MM.1S (cell line): Measurements from ENCODE around the gene DHRS3.
A peak's percentile ranks its signal among the peaks of the same experiment; 100 is the strongest.

ENCODE experiments used
- EZH2 ChIP-seq: fragments of 300-600 bp; sonication (generic); optimal IDR thresholded peaks from 2 replicates; pipeline ENCODE3; 2017; ENCODE audit warnings: low read depth, mild to moderate bottlenecking, antibody characterized with exemption, low read length, mixed read lengths
- EZH2phosphoT487 ChIP-seq: fragments of 300-600 bp; sonication (generic); IDR thresholded peaks from 2 replicates; pipeline ENCODE4 v1.6.1; 2018; ENCODE audit warnings: antibody characterized with exemption, low read length
- TF ChIP-seq, protein P1 (sequence below): fragments of 300-600 bp; sonication (generic); IDR thresholded peaks from 2 replicates; pipeline ENCODE4 v1.5.1; 2016; ENCODE audit warnings: antibody characterized with exemption, low read length, mixed read lengths

DNA sequence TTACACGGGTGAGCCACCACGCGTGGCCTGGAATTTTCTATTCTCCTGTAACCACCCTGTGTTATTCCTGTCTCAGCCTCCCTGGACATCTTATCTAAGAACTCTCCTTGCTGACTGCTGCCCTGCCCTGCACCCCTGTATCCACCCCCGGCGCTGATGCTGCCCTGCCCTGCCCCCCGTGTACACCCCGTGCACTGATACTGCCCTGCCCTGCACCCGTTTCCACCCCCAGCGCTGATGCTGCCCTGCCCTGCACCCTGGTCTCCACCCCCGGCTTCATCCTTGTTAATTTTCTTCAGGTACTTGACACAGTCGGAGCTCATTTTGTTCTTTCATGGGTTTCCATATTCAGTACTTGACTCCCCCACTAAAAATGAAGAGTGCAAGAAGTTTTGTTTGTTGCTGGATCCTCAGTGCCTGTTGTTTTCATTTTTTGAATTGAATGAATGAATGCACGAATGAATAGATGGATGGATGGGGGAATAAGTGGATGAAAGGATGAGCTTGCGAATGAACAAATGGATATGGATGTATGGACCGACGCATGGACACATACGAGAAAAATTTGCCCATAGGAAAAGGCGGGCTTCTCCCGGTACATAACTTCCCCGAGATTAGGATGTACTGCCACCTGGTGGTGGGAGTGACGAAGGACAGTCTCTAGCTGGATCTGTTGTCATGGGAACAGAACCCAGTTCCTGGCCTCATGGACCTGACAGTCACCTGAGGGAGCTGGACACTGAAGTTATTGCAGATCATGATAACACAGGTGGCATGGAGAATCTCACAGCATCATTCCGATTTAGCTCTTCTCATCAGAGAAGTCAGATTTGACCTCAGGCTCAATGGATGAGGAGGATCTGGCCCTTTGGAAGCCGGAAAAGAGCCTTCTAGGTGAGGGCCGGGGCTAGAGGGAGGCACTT, 40.8 kb upstream of the DHRS3 start:
- TF ChIP-seq, protein P1, sequence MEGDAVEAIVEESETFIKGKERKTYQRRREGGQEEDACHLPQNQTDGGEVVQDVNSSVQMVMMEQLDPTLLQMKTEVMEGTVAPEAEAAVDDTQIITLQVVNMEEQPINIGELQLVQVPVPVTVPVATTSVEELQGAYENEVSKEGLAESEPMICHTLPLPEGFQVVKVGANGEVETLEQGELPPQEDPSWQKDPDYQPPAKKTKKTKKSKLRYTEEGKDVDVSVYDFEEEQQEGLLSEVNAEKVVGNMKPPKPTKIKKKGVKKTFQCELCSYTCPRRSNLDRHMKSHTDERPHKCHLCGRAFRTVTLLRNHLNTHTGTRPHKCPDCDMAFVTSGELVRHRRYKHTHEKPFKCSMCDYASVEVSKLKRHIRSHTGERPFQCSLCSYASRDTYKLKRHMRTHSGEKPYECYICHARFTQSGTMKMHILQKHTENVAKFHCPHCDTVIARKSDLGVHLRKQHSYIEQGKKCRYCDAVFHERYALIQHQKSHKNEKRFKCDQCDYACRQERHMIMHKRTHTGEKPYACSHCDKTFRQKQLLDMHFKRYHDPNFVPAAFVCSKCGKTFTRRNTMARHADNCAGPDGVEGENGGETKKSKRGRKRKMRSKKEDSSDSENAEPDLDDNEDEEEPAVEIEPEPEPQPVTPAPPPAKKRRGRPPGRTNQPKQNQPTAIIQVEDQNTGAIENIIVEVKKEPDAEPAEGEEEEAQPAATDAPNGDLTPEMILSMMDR: peak; percentile 97
- TF ChIP-seq EZH2 (no peak), EZH2phosphoT487 (no peak)
